ENCODE data around the gene C20orf144.

Gene C20orf144

DNA sequence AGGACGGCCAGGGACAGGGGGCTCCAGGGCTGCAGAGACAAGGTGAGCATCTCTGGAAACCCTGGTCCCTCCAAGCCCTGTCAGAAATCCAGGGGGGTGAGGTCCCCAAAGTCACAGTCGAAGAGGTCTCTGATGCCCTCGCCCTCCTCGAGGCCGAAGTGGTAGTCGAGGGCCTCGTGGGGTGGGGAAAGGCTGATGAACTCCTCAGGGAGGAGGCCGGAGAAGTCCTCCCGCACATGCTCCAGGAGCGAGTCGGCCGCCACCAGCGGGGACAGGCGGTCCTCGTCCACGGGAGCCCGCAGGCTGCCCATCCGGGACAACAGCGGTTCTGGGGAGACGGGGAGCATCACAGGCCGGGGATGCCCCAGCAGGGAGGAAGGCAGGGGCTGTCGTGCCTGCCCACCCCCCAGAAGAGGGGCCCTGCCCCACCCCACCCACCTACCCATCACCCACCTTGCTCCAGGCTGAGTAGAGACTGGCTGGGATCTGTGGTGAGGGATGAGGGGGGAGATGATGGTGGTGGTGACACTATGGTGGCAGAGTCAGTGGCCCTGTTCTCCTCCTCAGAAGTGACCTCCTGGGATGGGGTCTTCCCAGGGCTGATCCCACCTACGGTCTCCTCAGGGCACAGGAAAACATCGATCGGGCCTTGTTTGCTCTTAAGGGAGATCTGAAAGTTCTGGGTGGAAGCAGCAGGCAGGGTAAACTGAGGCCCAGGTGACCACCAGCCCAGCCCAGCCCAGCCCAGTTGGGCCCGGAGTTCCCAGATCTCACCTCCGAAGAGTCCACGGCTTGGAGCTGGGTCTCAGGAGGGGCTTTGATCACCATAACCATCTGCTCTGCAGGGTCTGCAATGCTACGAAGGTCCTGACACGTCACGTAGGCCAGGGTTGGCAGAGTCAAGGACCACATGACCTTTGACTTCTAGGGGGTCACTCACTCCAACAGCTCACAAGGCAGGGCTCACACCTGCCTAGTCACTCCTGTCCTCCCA lies 14.8 kb downstream of the C20orf144 start:
- DNase-seq (ENCODE audit: low read depth in 2 of 2): no peak

DNA sequence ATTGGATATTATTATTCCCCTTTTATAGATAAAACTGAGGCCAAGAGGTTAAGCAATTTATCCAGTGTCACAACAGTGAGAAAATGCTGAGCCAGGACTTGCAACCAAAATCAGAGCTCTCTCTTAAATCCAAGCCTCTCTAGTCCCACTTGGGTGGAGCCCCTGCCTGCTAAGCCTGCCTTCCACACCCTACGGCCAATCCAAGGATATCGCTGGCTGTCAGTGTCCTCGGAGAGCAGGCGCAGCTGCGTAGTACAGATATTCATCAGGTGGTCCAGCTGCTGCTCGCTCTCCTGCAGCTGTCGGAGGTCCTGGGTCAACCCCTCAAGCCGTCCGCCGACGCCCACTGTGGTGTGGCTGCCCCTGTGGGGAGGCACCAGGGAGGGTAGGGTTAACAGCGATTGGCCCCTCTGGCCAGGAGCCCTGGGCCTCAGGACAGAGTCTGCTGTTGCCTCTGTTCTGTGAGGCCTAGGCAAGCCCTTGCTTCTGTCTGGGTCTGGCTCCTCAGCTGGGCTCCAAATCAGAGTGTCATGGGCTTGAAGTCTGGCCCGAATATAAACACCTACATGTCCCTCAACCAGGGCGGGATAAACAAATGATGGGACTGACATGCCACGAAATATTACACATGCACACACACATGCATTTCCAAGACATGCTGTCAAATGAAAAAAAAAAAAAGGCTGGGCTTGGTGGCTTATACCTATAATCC lies 16.0 kb downstream of the C20orf144 start:
- DNase-seq (ENCODE audit: low read depth in 2 of 2): no peak

DNA sequence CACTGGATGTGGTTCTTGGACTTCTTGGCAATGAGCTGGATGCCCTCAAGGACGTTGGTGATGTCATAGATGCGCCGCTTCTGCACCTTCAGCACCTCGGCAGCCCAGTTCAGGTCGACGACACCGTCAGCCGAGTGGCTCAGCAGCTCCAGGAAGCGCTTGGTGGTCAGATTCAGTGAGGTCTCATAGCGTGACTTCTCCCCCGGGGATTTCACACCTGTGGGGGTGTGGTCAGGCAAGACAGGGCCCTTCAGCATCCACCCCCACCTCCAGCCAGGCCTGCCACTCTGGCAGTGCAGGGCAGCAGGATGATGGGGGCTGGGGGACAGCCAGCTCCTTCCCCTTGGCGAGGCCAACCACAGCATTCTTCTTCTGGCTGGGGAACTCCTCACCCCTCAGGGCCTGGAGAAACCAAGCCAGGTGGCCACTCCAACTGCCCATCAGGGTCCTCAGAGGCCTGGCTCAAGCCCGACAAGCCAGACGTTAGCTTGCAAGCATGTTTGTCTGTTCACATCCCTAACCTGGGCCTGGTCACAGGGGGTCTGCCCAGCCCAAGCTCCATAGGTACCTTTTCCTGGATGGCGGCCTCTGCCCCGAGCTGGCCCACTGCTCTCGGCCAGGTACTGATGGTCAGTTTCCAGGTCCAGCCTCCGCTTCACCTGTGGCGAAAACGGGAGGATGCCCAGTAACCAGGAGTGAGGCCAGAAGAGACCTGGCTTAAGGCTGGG lies 17.8 kb downstream of the C20orf144 start:
- no peak for DNase-seq (ENCODE audit: low read depth in 2 of 2)

DNA sequence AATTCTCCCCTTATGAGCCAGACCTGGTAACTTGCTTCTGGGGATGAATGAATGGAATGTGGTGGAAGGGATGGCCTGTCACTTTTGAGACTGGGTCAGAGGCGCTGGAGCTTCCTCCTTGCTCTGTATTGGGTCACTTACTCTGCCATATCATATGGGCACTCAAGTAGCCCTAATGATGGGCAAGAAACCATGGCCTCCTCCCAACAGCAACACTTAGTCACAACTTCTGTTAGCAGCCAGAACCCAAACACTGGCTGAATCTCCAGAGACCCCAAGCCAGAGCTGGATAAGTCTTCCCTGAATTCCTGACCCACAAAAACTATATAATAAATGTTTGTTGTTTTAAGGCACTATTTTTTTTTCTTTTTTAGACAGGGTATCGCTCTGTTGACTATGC lies 18.6 kb downstream of the C20orf144 start:
- DNase-seq (ENCODE audit: low read depth in 2 of 2): no peak

DNA sequence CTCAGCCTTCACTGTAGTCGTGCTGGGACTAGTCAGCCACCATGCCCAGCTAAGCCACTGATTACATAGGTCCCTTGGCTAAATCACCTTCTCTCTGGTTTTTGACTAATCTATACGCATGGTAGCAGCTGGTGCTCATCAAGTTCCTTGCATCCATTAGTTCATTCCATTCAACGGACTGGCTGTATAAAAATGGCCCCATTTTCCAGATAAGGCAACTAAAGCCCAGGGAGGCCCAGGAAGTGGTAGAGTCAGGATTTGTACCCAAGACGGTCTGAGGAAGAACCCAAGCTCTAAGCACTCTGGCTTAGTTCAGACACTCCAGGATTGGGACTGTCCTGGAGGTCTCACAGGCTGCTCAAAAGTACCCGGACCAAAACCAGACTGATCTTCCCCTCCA lies 19.2 kb downstream of the C20orf144 start:
- DNase-seq (ENCODE audit: low read depth in 2 of 2): no peak

DNA sequence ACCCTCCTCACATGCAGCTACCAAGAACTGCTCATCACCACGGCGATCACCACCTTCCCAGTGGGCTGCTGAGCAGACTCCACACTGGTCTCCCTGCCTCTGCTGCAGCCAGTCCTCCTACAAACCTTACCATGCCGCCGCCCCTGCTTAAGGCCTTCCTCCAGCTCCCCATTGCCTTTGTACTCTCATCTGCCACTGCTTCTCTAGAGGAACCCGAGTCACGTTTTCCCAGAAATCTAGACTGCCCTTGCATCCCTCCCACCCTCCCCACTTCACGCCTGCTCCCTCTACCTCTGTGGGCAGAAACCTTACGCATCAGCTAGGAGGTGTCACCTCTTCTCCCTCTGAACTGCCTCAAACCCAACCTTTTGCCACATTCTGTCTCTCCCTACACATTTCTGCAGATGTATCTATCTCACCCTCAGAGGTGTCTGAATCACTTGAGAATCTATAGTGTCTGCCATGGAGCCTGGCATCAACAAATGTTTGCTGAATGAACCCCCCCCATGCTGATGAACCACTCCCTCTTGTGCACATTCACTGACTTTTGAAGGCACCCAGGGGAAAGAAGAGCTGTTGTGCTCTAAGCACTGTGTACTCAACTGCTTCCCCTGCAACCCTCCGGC lies 19.7 kb downstream of the C20orf144 start:
- no peak for DNase-seq (ENCODE audit: low read depth in 2 of 2)

DNA sequence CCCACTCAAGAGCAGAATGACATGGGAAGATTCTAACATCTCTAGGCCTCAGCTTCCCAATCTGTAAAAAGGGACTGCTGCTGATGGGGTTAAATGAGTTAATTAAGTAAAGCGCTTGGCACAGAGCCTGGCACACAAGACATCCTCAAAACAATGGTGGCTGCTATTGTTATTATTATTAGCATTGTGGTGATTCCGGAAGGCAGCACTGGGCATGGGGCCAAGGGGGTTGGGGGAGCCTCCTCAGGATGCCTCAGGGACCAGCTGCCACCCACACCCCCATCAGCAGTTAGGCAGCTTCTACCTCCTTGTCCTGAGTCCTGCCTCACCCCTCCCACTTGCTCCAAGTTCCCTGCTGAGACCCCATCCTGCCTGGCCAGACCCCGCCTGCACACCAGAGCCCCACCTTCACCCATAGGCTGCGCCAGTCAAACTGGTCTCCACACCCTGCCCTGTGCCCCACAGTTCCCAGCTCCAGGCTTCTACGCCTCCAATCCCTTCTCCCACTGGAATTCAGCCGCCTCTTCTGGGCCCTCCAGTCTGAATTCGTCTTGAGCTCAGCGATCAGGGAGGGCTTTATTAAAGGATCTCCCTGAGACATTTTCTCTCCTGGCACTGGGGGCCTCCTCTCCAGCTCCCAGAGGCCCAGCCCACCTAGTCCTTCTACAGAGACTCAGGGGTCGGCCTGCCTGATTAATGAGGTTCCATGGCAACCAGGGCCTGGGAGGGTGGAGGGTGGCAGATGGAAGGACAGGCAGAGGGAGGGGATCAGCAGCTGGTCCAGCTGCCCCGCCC lies 22.6 kb downstream of the C20orf144 start:
- no peak for DNase-seq (ENCODE audit: low read depth in 2 of 2)

DNA sequence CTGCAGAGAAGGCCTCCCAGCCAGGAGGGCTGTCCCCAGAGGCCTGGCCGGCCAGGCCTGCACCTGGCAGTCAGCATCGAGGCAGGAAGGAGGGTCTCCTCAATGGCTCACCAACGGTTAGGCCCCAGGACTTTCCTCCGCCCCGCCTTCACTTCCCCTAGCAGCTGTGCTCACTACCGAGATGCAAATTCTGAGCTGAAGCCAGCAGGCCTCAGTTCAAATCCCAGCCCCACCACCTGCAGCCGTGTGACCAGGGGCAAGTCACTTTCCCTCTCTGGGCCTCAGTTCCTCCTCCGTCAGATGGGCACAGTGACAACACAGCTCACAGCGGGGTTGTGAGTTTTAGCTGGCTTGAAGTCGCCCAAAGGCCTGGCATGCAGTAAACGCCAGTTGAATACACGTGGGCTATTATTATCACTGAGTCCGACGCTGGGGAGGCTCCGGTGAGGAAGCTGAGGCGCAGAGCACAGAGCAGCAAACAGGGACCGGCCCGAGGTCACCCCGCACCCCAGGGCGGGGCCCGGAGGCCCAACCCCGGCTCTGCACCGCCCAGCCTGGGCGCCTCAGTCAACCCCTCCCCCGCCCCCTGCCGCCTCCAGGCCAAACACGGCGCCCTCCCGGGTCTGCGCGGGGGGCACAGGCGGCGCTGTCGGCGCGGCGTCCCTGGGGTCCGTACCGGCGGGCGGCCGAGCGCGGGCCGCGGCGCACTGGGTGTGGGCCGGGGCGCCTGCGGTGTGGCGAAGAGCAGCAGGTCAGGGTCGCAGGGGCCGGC lies 23.4 kb downstream of the C20orf144 start:
- no peak for DNase-seq (ENCODE audit: low read depth in 2 of 2)

DNA sequence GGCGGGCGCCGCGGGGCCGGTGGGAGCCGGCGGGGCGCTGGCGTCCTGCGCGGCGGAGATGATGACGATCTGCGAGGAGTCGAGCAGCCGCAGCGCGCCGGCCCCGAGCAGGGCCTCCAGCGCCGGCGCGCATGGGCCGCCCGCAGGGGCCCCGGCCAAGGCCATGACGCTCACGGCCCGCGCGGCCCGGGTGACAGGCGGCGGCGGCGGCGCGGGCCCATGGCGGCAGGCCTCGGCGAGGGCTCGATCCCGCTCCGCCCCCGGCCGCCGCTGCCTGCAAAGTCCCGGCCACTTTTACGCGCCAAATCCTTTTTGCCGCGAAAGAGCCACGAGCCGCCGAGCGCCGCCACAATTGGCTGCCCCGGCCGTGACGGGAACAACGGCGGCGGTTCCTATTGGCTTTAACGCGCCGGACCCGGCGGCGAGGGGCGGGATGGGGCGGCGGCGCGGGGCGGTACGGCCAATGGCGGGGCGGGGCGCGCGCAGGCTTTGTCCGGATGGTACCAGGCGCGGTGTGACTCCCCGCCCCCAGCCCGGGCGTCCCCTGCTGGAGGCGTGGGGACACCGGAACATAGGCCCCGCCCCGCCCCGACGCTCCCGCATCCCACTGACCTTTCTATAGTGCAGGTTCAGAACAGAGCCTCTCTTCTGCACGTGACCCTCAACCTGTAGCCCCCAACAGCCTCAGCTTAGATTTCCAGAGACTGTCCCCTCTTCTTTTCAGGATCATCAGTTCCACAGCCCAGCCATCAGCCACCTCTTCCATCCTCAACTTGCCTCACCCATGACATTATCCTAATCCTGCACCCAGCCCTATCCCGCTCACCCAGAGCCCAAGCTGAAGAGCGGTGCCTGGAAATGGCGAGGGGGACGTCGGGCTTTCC lies 24.2 kb downstream of the C20orf144 start, which contains the start of gene E2F1:
Gene E2F1 (minus strand): TSS at position 286 of the 884 bp plus-strand sequence. CDS start 121 bp downstream, at position 165.
- DNase-seq (ENCODE audit: low read depth in 2 of 2): peak; percentile 74 to 76

DNA sequence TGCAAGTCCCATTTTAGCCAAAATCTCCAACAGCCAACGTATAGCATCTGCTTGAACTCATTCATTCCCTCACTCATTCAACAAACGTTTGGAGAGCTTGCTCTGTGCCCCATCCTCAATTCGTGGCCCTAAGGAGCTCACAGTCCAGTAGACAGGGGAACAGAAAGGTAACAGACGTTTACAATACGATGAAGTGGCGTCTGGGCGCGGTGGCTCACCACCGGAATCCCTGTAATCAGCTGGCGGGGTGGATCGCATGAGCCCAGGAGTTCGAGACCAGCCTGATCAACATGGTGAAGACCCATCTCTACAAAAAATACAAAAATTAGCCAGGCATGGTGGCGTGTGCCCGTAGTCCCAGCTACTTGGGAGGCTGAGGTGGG lies 24.8 kb downstream of the C20orf144 start:
- DNase-seq (ENCODE audit: low read depth in 2 of 2): no peak

DNA sequence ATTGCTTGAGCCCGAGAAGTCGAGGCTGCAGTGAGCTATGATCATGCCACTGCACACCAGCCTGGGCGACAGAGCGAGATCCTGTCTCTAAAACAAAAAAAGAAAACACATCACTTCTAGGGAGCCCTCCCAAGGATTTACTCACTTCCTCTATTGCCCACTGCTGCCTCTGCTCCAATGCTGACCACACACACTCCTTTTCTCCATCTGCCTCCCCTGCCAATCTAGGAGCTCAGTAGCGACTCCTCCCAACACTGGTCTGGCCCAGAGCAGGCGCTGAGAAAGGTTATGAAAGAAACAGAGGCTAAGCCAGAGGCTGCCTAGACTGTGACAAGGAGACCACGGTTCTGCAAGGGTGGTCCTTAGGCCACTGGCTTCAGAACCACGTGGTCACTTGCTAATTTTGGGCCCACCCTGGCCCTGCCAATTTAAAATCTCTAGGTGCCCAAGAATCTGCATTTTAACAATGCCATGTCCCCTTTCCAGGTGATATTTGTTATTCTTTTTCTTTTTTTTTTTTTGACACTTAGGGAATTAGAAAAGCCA lies 25.3 kb downstream of the C20orf144 start:
- DNase-seq (ENCODE audit: low read depth in 2 of 2): no peak

DNA sequence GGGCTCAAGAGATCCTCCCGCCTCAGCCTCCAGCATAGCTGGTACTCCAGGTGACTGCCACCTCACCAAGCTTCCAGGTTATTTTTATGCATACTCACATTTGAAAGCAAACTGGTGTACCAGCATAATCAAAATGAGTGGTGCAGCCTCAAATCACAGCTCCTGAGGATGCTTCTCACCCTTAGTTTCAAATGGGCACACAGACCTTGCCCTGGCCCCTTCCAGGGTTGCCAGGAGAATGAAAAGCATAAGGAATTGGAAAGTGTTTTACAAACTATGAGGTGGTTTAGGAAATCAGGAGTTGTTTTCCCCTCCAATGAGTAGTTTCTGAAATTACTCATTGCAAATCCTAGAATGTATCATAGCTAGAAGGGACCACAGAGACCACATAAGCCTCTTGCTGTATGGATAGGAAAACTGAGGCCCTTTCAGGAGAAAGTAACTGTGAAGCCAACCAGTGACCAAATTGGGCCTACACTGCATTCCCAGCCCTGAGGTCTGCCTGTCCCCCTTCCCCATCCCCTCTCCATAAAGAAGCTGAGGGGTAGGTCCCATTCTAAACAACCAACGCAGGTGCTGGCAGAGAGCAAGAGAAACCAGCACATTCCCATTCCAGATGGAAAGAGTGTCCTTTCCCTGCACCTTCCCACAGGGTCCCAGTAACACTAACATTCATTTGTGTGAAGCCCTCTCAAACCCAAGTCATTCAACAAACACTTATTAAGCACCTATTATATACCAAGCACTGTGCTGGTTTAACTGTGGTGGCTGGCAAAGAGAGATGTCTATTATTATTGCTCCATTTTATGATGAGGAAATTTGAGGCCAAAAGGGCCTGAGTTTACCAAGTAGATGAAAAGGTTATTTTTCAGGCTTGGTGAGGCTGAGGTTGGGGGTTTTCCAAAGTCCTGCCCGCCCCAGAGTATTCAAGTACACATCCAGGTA lies 26.1 kb downstream of the C20orf144 start:
- DNase-seq (ENCODE audit: low read depth in 2 of 2): no peak

DNA sequence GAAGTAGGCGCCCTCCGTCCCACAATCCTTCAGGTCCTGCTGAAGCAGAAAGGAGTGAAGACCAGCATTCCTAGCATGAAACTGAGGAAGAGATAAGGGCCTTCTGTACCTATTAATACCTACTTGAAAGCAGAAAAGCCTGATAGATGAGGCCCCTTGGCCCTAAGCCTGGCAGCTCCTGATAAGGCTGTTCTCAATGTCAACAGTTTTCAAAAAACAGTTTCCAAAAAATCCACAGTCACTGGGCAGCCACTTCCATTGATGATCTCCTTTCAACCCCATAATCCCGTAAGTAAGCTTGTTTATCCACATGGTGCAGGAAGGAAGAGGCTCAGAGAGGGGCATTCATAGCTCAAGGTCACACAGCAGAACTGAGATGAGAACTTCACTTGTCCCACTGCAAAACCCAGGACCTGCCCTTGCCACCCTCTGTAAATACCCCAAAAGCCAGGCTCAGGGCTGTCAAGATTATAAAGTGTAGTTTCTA lies 26.9 kb downstream of the C20orf144 start:
- no peak for DNase-seq (ENCODE audit: low read depth in 2 of 2)

DNA sequence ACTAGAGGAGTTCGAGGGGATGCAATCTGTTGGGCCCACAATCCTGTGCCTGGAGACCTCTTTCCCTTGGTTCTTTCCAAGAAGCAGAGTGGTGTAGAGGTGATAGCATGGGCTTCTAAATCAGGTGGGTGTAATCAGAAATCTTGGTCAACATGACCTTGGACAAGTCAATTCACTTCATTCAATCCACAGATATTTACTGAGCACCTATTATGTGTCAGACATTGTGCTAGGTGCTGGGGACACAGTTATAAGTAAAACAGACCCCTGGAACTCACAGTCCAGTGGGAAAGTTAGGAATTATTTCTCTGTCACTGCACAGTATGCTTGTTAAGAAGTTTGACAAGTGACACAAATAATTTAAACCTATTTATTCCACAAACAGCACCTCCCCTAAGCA lies 27.4 kb downstream of the C20orf144 start:
- no peak for DNase-seq (ENCODE audit: low read depth in 2 of 2)

DNA sequence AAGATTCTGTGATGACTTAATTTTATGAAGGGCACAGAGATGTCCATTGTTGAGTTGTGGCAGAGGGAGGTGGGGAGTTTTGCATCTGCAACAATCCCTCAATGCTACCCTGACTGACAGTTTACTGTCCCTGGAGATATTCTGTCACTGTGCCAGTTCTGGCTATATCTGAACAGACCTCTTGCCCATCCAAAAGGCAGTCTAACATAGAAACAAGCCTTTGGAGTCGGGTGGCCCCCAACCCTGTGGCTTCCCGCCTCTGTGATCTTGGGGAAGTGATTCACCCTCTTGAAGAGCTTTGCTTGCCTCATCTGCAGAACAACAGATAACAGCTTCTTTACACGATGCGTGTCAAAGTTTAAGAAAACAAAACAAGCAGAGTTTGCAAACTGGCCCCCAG lies 27.8 kb downstream of the C20orf144 start:
- DNase-seq (ENCODE audit: low read depth in 2 of 2): no peak

DNA sequence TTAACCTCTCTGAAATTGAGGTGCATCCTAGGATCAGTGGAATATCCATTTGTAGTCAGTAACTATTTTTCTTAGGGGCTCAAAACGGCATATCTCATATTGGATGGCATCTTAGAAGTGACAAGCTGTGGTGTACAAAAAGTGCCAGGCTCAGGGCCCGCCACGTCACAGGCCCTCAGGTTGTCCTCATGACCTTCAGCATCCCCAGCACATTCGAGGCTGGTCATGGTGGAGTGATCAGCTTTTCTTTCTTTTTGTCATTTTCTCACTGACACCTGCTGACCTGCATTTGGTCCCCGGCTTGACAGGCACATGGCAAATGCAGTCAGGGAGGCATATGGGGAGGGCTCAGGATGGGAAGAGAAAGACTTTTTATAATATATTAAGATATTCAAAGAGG lies 31.2 kb downstream of the C20orf144 start:
- DNase-seq (ENCODE audit: low read depth in 2 of 2): no peak
